Activated CD4-positive, CD25-positive, alpha-beta regulatory T cell treated with anti-CD3 and anti-CD28 coated beads, Interleukin-2, amount 50 U/mL, for 16 hours (primary cell): Measurements from ENCODE around the gene DNAH11.
"Not testable (repeated sequence)": the region's sequence is repeated elsewhere in the genome, so short reads cannot be mapped to it uniquely, and the experiment has no call there.

Experiments
- DNase-seq: peaks from one replicate; pipeline ENCODE4 v3.0.0-alpha.2; 2020; ENCODE audit warnings: low read depth, low spot score

DNAH11 gene

DNA sequence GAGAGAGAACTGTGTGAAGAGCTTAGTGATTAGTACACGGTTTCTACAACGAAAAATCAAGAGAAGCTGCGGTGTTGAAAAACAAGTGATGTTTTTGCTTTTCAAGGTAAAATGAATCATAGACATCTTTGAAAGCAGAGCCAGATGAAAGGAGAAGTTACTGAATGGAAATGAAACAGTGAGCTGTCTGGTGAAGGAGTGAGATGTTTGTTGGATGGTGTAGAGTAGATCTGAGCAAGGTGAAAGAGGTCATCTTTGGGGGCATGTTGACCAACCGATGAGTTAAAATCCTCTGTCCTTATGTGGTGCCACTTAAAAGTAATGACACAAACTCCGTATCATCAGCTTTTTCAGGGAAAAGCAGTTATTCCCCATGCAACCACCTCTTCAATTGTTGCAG, 225.4 kb downstream of the DNAH11 start:
- no peak for DNase-seq

DNA sequence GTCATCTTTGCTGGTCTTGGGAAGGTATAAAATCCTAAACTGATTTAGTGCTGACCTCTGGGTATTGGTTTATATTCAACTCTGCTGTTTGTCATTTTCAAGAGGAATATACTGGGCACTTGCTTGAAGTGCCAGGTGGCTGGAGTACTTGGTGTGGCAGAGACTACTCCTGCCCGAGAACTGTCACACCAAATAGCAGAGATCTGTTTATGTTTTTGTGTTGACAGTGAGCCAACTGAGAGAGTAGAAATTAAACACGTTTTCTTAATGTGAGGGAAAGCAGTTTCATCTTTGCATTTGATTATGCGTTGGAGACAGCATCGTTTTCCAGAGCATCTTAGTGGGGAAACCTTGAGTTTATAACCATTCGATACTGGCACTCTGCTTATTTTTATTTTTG, 228.4 kb downstream of the DNAH11 start:
- DNase-seq = no peak

DNA sequence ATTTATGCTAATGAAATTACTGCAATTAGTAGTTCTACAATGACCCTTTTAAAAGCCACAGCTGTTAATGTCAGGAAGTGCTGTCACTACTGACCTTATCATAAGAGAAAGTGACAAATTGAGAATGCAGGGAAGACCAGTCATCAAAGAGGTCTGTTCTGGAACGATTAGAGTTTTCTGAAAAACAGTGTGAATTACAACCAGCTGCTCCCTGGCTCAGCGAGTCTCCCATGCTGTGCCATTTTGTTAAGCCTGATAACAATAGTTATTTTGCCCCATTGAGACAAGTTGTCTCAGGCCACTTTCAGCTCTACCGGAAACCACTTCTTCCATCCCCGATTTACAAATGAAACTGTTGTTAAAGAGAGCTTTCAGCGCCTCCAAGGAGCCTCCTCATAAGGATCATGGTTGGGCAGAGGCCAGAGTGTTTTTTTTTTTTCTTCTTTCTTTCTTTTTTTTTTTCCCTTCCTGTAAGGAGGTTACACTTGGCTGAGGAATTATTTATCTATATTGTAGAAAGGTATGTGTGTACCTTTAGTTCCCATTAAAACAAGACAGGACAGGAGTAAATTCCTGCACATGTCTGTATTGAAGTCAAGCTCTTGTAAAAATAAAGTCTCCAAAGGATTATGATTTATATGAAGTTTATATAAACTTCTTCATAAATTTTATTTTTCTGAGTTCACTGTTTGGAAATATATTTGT, 229.2 kb downstream of the DNAH11 start:
- no peak for DNase-seq

DNA sequence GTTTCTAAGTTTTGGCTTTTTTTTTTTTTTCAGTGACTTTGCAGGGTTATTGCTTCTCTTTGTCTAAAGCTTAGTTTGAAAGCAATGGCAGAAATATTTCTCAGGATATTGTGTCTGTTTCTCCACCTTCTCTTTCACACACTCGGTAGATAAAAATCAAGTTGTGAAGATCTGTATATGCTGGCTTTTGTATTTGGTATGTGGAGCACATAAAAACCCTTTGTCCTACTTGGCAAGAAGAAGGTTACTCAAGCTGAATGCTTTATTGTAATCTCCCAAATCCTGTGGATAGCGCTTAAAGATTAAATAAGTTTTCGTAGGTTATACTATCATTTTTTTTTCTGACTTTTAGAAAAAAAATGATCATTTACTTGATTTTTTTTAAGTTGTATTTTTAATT, 230.5 kb downstream of the DNAH11 start:
- DNase-seq = no peak

DNA sequence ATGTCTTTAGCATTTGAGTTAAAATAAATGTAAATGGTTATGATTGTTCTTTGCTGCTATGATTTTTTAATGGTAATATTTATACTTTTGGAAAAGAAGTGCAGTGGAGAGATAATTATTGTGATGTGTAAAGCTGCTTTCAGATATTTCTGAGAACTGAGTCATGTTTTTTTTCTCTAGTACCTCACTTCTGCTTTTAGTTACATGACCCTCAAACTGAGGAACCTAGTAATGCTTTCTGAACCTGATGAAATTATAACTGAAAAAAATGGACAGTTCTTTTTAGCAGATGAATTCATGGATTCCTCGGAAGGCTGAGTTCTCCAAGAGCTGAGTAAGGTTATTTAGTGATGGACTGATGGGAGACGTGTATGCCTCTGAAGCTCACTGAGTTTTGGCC, 235.1 kb downstream of the DNAH11 start:
- DNase-seq = no peak

DNA sequence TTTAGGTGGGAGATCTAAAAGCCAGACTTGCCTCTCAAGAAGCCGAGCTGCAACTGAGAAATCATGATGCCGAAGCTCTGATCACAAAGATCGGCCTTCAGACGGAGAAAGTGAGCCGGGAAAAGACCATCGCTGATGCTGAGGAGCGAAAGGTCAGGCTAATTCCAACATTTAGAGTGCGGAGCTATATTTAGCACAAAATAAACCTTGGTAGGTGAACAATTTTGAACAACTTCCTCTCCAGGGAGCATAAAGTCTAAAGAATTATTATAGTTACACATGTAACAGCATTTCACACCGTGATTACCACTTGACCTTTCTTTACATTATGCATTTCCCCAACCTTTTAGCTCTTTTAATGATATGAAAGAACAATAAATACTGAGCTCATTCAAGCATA, 236.1 kb downstream of the DNAH11 start:
- DNase-seq = no peak

DNA sequence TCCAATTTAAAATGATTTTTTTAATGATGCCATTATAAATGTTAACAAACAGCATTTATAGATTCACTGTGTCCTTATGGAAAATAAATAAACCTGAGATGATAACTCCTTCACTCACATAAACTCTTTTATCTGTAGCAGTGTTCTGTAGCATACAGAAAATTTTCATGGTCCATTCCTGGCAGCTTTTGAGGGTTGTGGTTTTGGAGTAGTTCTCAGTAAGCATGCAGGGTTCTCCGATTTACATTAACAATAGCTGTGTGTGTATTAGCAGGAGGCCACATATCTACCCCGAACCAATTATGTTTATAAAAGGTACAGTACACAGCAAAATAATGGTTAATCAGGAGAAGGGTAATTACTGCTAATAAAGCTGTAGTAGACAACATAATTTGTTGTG, 240.2 kb downstream of the DNAH11 start:
- DNase-seq = no peak

DNA sequence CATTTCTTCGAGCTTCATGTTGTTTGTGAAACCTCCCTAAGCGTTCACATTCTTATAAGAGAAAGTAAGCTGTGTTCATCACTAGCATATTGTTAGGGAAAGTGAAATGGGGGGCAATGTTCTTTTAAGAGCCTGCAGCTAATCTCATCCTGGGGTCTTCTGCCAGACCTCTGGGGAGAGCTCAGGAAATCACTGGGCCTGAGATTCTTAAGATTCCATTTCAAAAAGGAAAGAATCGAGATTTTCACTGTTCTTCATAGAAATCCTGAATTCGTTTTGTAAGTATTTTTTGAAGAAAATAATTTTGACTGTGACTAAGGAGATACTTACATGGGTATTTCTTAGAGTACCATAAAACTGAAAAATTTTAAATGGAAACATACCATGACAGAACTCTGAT, 242.2 kb downstream of the DNAH11 start:
- no peak for DNase-seq

DNA sequence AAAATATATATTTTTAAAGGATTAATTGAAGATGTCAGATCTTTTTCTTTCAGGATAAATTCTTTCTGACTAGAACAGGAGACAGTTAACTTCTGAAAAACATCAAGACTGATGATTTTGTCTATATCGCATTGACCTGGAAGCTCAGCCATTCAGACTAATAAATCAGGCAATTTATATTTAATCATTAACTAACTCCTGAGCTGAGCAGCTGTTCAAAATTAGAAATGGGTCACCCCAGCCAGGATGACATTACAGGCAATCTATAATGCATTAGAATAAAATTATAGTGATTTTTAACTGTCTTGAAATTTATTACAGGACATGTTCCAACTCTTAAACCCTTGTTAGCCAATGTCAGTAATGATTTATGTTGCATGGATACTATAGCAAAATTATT, 263.0 kb downstream of the DNAH11 start:
- no peak for DNase-seq

DNA sequence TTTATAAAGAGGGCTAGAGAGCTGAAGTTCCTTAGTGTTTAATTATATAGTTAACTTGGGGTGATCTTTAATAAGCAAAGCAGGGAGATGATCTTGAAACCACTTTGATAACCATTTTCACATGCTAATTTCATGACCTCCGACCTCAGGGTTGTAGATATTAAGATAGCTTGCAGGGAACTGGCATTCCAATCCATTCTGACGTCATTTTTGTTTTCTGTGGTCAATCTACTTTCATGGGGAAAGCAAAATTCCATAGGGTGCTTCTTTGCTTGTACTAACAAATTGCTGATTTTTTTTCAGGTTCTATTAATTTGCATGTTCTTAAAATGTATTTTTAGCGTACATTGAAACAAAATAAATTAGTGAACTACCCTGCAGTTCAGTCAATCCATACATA, 263.5 kb downstream of the DNAH11 start:
- DNase-seq = no peak

DNA sequence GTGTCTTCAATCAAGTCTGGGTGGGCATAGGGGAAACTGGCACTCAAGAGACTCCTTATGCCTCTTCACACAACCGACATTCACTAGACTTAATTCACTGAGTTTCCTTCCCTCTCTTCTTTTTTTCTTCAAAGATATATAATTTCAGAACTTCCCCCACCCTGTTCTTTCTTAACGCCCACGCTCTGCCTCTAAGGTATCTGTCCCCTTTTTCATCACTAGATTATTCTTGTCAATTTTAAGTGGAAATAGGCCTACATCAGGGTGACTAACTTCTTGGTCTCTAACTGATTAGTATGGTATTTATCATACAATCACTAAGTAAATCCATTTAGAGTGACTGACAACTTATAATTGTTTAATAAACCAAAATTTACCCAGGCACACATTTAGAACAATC, 276.2 kb downstream of the DNAH11 start:
- no peak for DNase-seq

DNA sequence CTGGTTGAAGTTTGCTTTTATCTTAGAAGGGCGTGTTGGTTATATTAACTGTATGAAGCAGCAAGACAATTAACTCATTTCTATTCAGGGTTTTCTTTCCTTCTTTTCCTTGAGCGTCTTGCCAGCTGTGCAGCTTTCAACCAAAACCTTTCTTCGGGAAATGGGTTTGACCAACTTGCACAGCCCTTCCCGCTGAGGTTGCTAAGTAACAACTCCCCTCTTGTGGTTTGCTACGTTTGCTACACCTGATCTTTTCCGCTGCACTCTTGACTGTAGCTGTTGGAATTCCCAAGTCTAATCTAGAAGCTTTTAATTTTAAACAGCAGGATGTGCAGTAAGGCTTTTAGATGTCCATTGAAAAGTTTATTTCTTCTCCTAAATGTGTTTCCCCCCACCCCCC, 286.0 kb downstream of the DNAH11 start:
- no peak for DNase-seq

DNA sequence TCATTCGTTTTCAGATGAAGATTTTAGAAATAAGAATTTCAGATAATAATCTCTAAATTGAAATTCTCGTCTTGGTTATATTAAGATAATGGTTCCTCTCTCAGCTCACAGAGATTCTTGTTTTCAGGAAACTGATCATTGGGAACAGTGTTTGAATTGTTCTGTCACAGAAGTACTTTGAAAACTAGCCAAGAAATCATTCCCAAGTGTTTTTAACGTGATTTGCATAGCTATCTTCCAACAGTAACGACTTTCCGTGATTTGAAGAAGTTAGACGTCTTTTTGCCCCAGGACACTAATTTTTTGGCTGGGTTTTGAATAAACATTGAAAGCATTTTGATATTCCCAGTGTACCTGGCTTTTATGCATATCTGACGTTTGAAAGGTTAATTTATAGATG, 286.9 kb downstream of the DNAH11 start:
- no peak for DNase-seq

DNA sequence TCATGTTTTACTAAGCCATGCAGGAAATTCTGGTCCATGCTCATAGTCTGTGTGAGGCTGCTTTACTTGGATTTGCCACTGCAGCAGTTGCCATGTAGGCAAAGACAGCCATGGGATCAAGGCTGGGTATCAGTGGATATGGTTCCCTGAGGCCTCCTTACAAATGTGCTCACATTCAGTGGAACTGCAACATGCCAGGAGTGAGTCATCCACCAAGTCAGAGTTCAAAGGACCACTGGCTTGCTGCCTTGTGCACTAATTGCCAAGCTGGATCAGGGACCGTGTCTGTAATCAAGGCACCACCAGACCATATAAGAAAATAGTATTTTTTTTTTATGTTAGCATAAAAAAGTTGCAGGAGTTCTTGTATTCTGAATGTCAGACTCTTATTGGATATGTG, 301.9 kb downstream of the DNAH11 start:
- DNase-seq = no peak

DNA sequence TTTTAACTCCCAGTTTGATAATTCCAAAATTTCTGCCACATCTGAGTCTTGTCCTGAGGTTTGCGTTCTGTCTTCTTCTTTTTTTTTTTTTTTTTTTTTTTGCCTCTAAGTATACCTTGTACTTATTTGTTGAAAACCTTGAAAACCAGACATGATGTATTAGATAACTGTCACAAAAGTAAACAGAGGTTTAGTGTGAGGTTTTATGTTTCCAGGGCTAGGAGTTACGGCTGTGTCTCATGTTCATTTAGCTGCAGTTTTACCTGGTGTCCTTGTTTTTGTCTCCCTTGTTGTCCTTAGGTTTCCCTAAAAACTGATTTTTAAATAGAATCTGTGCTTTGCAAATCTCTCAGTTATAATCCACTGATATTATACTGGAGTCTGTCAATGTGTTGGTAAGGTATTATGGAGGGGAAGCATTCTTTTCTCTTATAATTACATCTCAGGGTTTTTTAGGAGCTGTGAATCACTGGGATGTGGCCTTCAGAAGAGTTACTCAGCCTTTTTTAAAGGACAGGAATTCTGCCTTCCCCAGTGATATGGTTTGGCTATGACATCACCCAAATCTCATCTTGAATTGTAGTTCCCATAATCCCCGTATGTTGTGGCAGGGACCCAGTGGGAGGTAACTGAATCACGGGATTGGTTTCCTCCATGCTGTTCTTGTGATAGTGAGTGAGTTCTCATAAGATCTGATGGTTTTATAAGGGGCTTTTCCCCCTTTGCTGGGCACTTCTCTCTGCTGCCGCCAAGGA, 307.9 kb downstream of the DNAH11 start:
- DNase-seq = no peak

DNA sequence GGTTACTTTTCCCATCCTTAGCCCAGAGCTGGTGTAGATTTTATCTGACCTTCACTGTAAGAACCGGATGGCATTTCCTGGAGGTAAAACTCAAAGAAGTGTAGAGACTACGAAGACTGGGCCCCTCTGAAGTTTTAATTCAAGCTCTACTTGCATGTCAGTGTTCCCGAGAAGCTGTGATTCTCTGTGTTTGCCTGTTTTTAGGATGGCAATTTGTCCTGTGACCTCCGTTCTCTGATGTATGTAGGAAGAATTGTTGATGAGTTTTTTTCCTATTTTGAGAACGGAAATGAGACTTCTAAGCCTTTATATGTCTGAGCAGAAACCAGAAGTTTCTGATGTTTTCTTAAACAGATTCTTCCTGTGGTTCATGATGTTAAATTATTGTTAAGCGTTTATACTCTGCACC, 308.7 kb downstream of the DNAH11 start:
- no peak for DNase-seq

DNA sequence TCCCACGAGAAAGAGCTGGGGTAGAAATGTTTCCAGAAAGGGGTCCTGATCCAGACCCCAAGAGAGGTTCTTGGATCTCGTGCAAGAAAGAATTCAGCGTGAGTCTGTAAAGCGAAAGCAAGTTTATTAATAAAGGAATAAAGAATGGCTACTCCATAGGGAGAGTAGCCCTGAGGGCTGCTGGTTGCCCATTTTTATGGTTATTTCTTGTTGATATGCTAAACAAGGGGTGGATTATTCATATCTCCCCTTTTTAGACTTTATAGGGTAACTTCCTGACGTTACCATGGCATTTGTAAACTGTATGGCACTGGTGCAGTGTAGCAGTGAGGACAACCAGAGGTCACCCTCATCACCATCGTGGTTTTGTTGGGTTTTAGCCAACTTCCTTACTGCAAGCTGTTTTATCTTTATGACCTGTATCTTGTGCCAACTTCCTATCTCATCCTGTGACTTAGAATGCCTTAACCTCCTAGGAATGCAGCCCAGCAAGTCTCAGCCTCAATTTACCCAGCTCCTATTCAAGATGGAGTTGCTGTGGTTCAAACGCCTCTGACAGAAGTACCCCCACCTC, 322.9 kb downstream of the DNAH11 start:
- not testable (repeated sequence) for DNase-seq

DNA sequence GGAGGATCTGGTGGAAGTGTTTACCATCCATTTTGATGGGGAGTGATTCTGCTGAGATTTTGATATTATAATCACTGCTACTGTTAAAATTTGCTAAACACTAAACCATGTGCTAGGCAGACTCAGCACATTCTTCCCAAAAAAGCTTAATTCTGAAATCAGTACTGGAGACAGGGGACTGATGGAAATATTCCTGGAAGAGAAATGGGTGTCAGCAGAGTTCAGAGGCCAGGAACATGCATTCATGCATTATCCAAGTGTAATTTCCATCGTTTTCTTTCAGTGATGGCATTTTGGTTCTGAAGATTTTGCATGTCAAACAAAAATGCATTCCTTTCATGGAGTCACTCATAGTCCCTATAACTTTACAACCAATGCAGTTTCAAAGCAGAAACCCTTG, 323.9 kb downstream of the DNAH11 start:
- no peak for DNase-seq

DNA sequence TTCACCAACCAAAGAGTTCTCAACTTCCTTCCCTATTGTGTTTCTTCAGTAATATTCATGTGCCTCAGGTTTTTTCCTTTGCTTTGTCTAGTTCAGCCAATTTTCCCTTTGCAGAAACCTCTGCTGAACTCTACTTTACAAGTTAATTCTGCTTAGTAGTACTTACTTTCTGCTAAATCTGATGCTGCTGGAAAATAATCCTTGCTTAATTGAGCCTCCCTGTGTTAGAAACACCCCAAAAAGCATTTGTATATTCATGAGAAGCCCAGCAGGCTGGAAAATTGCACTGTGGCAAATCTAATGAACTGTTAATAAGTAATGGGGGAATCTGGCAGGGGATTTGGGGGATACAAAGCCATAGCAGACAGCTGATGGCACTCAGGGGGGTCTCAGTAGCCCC, 324.4 kb downstream of the DNAH11 start:
- no peak for DNase-seq

DNA sequence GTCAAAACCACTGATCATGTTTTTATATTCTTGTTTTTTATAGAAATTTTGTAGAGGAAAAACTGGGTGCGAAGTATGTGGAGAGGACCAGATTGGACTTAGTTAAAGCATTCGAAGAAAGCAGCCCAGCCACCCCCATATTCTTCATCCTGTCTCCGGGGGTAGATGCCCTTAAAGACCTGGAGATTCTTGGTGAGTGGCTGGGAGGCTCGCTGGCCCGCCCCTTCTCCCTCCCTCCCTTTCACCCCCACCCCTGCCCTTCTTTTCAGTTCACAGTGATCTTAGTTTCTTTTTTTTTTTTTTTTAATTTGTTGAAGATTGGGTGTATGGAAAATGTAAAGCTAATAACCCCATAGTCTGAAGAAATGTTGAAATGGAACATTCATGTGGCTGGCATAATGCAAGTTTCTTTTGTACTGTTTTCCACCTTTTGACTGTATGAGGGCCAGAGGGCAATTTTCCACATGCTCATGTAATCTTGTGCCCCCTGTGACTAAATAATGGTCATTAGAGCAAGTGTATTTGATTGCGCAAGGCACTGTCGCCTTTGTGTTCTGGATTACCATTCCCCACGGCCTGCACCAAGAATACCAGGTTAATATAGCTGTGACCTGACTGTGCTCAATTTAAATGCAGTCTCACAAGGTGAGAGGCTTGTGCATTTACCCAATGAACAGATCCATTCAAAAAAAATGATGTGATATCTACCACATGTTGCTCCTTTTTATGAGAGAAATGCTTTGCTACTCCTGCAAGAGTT, 325.2 kb downstream of the DNAH11 start:
- DNase-seq = no peak

DNA sequence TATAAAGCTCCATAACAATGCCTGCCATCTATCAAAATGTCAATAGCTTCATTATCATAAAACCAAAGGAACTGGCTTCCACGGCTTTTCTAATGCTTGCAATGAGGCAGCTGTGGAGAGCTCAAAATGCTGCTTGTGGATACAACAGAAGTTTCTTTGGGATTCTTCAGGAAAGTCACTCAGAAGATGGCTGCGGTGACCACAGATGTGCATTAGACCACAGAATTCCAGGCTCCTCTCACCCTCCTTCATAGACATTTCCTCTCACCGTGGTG, 325.7 kb downstream of the DNAH11 start:
- no peak for DNase-seq

DNA sequence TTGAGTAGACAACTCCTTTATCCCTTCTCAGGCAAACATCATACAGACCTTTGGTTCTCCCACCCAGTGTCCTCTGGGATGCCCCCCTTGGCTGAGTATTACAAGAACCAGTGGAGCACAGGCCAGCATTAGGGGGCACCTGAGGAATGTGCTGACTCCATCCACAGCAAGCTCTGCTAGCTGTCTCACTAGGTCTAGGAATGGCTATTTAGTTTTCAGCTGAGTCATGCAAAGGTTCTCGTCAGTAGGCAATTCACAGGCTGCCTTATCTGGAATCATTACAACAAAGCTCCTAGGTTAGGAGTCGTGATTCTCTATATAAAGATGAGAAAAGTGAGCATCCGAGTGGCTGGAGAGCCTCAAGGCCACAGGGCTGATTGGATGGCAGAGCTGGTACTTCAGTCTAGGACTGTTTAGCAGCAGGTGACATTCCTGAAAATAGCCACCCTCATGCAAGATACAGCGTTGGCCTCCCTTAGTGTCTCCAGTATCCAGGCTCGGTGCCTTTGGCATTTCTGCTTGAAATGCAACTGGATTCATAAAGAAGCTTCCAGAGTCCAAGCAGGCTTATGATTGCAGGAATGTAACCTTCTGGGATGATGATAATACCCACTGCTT, 327.1 kb downstream of the DNAH11 start:
- no peak for DNase-seq
